DMS53 (cell line): ENCODE data around the gene LRRC8B.
"Not testable (repeated sequence)": the region's sequence is repeated elsewhere in the genome, so short reads cannot be mapped to it uniquely, and the experiment has no call there.

Experiments used
- DNase-seq: peaks from one replicate; lab custom pipeline; 2025; lab: John Stamatoyannopoulos, UW

LRRC8B gene

DNA sequence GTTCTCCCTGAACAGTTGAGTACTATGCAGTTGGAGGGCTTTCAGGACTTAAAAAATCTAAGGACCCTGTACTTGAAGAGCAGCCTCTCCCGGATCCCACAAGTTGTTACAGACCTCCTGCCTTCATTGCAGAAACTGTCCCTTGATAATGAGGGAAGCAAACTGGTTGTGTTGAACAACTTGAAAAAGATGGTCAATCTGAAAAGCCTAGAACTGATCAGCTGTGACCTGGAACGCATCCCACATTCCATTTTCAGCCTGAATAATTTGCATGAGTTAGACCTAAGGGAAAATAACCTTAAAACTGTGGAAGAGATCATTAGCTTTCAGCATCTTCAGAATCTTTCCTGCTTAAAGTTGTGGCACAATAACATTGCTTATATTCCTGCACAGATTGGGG lies 59.6 kb downstream of the LRRC8B start:
- DNase-seq = no peak

GRCh38 chr1:89584781-89585180 lies 60.2 kb downstream of the LRRC8B start:
- no peak for DNase-seq

- DNase-seq = no peak
Observed at GRCh38 chr1:89587729-89588161, 63.1 kb downstream of the LRRC8B start.

- DNase-seq = no peak
Observed at GRCh38 chr1:89588480-89588879, 63.9 kb downstream of the LRRC8B start.

DNA sequence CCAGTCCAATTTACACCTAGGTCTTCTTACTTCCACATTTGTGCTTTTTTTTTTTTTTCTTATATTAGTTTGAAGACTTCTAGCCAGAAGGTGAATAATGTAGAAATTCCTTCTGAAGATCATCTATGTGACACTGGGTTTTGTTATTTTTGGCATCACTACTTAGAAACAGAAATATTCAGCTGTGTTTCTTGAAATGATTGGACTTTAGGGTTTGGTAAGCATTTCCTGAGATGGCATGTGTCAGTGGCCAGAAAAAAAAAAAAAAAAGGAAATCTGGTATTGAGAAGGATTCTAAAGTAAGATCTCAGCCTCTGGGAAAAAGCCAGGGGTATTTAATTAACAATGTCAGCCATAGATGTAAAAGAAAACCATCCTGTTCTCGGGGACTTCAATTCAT lies 64.9 kb downstream of the LRRC8B start:
- DNase-seq = no peak

DNA sequence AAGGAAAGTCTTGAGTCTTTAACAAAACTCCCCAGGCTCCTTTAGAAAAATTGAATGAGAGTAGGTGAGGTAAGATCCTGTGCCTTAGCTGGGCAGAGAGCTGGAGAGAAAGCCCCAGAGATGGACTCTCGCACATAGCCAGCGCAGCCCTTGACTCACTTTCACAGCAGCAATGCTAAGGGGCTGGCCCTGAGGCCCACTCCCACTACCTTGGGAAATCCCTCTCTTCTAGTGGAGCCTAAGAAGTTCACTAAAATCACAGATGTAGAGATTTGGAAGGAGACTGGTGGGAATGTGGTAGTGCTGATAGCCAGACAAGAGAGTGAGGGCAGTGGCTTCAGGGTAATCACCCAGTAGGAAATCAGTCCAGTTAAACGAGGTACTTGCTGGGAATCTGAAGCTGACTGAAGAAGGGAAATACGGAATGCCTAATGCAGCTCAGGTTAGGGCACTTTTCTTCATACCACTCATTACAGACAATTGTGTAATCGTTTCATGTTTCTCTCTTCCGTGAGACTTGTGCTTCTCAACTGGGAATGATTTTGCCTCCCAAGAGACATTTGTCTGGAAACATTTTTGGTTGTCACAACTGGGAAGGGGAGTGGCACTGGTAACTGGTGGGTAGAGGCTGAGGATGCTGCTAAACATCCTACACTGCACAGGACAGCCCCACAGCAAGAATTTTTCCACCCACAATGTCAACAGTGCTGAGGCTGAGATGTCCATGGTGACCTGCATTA lies 65.9 kb downstream of the LRRC8B start:
- DNase-seq = no peak

DNA sequence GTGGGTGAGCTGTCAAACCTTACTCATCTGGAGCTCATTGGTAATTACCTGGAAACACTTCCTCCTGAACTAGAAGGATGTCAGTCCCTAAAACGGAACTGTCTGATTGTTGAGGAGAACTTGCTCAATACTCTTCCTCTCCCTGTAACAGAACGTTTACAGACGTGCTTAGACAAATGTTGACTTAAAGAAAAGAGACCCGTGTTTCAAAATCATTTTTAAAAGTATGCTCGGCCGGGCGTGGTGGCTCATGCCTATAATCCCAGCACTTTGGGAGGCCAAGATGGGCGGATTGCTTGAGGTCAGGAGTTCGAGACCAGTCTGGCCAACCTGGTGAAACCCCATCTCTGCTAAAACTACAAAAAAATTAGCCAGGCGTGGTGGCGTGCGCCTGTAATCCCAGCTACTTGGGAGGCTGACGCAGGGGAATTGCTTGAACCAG lies 68.3 kb downstream of the LRRC8B start:
- DNase-seq = not testable (repeated sequence)

- no peak for DNase-seq
Observed at GRCh38 chr1:89594096-89594740, 69.6 kb downstream of the LRRC8B start.

DNA sequence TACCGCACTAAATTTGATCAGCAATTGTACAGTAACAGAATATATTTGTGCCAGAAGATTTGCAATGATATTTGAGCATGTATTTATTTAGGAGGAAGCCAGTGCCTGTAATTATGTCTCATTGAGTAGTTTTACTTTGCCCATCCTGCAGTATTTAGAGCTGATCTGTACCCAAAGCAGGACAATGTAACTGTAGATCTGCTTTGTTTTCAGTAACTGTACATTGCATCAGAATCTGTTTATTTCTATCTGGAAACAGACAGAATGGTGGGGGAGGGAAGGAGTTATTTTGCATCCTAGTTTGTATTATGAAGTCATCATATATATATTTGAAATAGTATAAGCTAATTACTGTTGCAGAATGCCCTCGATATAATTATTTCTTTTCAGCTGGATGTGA lies 72.1 kb downstream of the LRRC8B start:
- no peak for DNase-seq

DNA sequence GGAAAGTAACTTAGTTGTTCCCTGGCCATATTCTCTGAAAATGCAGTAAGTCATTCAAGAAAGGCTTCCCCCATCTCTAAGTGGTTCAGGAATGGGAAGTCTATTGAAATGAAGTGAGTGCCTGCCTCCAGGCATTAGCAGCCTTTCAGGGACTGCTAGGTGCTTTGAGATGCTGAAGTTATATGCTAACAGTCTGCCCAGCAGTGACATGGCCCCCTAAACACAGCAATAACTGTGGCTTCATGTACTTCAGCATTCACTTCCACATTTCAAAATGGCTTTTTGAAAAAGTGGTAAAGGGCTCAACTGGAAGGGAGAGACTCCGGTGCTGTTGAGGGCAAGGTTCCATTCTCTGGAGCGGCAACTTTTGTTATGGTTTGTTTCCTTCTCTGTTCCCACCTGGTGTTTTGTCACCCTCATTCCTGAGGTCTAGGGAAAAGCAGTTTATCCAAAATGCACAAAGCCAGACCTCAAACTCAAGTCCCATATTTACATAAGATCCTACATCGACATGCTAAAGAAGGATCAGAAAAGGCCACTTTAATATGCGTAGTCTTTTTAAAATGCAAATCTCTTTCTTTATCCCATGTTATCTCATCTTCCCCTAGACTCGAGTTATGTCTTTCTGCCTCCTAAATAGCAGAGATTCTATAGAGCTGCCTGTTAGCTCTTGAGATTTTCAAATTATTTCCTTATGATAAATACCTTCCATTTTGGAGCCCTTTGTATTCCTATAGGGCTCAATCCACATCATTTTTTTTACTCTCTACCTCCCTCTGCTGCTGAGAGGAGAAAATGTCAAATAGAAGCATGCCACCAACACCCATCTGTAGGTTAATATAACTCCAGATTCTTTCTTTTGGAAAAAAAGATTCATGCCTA lies 74.1 kb downstream of the LRRC8B start:
- peak; percentile 74 for DNase-seq

DNA sequence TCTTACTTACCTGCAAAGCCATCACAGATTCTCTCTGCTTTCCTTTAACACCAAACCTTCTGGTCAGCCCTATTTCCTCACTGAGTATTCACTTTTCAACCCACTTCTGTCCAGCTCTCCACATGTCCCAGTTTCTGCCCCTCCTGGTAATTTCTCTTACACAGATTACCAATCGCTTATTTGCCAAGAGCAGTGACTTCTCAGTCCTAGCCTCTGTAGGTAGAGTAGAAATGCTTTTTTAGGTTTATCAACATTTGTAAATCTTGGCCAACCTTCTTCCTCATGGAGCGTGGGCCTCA lies 74.7 kb downstream of the LRRC8B start:
- no peak for DNase-seq

GRCh38 chr1:89600451-89601224 lies 76.0 kb downstream of the LRRC8B start:
- DNase-seq = no peak

DNA sequence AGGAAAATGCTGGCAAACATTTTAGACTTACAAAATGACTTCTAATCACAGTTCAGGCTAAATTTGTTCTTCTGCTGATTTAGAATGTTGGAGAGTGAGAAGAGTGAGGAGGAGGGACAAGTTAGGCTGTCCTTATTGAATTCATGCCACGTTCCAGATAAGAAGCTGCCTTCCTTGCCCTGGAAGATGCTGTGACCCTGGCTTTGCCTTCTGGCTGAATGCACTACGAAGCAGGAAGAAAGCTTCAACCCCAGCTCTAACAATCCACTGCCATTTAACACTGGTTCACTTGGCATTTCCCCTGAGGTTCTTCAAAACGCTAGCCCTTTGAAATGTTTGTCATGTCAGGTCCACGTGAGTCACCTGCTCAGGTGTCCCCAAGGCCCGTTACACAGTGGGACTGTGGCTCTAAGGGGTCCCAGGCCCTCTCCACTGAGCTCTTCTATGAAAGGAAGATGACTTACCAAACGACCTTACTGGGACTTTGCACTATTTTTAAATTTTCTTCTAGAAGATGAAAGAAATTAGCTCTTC lies 78.3 kb downstream of the LRRC8B start:
- no peak for DNase-seq

GRCh38 chr1:89603651-89604413 lies 79.2 kb downstream of the LRRC8B start:
- no peak for DNase-seq

DNA sequence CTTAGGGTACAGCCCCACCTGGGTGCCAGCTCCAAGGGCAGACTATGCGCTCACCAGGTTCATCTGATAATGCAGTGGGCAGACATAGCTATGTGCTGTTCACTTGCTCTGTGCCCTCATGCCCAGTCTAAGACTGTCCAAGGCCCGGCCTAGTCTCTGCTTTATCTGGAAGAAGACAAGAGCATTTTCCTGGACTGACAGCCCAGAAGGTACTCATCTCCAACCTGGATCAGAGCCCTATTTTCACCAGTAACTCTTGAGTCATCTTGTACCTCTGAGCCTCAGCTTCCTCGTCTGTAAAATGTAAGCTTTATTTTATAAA lies 79.7 kb downstream of the LRRC8B start:
- DNase-seq = no peak

- DNase-seq = no peak
Observed at GRCh38 chr1:89605692-89606091, 81.1 kb downstream of the LRRC8B start.

DNA sequence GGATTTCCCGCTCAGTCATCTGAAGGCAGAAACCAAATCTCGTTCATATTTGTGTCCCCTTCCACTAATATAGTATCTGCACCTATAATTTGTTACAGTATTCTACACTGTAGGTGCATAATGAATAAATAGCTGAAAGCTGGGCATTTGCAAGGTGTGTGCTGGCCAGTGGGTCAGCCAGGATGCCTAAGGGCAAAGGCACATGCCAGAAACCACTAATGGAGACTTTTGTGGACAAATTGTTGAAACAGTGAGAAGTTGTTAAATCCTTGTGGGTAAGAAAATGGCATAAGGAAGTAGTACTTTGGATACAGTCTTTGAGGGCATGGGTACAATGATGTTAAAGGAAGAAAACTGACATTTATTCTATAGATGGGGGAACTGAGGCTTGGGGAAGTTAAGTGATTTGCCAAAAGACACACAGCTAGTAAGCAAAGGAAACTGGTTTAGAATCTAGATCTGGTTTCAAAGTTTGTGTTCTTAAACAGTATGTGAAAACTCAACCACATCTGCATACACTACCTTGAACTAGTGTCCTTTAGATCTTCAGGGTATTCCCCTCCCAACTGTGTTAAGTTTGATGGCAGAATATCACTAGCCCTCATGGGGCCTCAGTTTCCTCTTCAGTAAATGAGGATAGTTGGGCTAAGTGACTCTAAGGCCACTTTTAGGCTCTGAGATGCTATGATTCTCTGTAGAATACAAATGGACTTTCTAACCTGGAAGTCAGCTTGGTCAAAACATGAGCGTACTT lies 81.8 kb downstream of the LRRC8B start:
- DNase-seq = no peak

DNA sequence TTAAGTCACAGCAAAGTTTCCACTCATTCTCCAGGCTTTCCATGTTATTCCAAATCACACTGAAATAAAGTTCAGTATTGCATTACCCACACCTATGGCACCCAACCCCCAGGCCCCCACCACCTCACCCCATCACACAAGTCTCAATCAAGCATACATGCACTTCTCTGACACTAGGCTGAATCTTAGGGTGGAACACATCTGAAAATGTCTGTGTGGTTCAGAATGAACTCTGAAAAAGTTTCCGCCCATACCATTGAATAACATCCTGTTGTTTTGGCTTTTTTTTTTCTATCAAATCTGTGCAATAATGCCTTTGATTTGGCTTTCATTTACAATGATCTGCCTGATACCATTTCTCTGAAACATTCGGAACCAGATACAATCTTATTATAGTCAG lies 82.5 kb downstream of the LRRC8B start:
- no peak for DNase-seq

GRCh38 chr1:89607586-89608318 lies 83.1 kb downstream of the LRRC8B start:
- no peak for DNase-seq
